Ishikawa (cell line): Measurements from ENCODE around the gene MEIS1.

Experiments
- CEBPB ChIP-seq: IDR thresholded peaks from 2 replicates; pipeline ENCODE4 v1.6.1; 2012
- CREB1 ChIP-seq: IDR thresholded peaks from 2 replicates; pipeline ENCODE4 v1.6.1; 2012; ENCODE audit warnings: low read depth
- EP300 ChIP-seq: IDR thresholded peaks from 2 replicates; pipeline ENCODE4 v1.6.1; 2012; ENCODE audit warnings: borderline replicate concordance
- FOXM1 ChIP-seq: IDR thresholded peaks from 2 replicates; pipeline ENCODE4 v1.6.1; 2012; ENCODE audit warnings: low read depth, borderline replicate concordance
- RAD21 ChIP-seq: IDR thresholded peaks from 2 replicates; pipeline ENCODE4 v1.6.1; 2012; ENCODE audit warnings: low read depth
- TAF1 ChIP-seq: IDR thresholded peaks from 2 replicates; pipeline ENCODE4 v1.6.1; 2012; ENCODE audit warnings: low read depth, mild to moderate bottlenecking
- TCF12 ChIP-seq: IDR thresholded peaks from 2 replicates; pipeline ENCODE4 v1.6.1; 2012; ENCODE audit warnings: low read depth
- YY1 ChIP-seq: IDR thresholded peaks from 2 replicates; pipeline ENCODE4 v1.6.1; 2012; ENCODE audit warnings: low read depth
- ZBTB7A ChIP-seq: IDR thresholded peaks from 2 replicates; pipeline ENCODE4 v1.6.1; 2012; ENCODE audit warnings: low read depth
- TF ChIP-seq, protein P1 (sequence below): IDR thresholded peaks from 2 replicates; pipeline ENCODE4 v1.6.1; 2012
- TF ChIP-seq, protein P2 (sequence below): IDR thresholded peaks from 2 replicates; pipeline ENCODE4 v1.6.1; 2012
- TF ChIP-seq, protein P3 (sequence below): IDR thresholded peaks from 2 replicates; pipeline ENCODE4 v1.6.1; 2012; ENCODE audit warnings: low read depth, mild to moderate bottlenecking

DNA sequence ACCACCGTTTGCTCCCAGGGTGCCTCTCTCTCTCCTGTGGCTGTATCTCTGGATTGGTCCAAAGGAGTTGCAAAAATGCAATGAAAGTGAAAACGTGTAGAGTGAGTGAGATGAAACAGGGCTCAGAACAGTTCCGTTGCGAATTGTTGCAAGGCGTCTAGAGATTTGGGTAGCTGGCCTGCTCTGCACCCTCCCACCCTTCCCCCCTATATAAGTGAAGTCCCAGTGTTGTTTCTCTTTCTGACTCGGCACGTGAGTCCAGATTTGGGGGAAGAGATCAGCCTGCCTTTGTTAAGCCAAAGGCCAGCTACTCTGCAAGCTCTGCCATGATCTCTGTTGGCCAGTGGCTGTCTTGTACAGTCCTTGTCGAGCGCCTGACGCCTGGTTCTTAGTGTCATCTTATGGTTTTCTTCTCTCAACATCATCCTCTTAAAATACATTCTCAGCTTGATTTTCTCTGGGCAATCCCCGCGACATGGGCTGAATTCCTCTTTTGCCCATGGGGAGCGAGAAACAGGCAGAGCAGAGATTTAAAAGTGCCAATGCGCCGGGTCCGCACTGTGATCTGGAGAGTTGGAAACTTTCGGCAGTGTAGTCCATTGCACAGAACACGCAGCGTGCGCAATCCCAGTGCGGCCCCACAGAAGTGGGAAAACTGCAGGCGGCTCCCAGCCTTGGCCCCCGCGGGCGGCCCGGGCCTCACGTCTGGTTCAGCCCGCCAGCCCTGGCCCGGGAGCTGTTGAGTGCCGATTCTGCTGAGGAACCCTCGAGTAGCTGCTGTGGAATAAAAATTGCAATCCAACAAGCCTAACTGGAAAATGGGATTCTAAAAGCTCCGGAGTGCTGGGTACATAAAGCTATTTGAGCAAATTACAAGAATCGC lies 9.3 kb downstream of the MEIS1 start:
- TF ChIP-seq, protein P1, sequence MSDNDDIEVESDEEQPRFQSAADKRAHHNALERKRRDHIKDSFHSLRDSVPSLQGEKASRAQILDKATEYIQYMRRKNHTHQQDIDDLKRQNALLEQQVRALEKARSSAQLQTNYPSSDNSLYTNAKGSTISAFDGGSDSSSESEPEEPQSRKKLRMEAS = 0 out of 2 replicates have a peak, but pooled peaks have one; percentile 41
- no peak for TF ChIP-seq FOXM1
- TF ChIP-seq YY1 = no peak
- TF ChIP-seq RAD21 = no peak
- no peak for TF ChIP-seq CEBPB
- TF ChIP-seq, protein P2, sequence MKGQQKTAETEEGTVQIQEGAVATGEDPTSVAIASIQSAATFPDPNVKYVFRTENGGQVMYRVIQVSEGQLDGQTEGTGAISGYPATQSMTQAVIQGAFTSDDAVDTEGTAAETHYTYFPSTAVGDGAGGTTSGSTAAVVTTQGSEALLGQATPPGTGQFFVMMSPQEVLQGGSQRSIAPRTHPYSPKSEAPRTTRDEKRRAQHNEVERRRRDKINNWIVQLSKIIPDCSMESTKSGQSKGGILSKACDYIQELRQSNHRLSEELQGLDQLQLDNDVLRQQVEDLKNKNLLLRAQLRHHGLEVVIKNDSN = no peak
- TF ChIP-seq, protein P3, sequence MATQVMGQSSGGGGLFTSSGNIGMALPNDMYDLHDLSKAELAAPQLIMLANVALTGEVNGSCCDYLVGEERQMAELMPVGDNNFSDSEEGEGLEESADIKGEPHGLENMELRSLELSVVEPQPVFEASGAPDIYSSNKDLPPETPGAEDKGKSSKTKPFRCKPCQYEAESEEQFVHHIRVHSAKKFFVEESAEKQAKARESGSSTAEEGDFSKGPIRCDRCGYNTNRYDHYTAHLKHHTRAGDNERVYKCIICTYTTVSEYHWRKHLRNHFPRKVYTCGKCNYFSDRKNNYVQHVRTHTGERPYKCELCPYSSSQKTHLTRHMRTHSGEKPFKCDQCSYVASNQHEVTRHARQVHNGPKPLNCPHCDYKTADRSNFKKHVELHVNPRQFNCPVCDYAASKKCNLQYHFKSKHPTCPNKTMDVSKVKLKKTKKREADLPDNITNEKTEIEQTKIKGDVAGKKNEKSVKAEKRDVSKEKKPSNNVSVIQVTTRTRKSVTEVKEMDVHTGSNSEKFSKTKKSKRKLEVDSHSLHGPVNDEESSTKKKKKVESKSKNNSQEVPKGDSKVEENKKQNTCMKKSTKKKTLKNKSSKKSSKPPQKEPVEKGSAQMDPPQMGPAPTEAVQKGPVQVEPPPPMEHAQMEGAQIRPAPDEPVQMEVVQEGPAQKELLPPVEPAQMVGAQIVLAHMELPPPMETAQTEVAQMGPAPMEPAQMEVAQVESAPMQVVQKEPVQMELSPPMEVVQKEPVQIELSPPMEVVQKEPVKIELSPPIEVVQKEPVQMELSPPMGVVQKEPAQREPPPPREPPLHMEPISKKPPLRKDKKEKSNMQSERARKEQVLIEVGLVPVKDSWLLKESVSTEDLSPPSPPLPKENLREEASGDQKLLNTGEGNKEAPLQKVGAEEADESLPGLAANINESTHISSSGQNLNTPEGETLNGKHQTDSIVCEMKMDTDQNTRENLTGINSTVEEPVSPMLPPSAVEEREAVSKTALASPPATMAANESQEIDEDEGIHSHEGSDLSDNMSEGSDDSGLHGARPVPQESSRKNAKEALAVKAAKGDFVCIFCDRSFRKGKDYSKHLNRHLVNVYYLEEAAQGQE = no peak
- TF ChIP-seq CREB1 = no peak
- TF ChIP-seq TAF1 = 0 out of 2 replicates have a peak, but pooled peaks have one; percentile 23
- no peak for TF ChIP-seq ZBTB7A
- no peak for TF ChIP-seq TCF12
- no peak for TF ChIP-seq EP300
